HepG2 (cell line): ENCODE data around the gene TSGA10IP. TPM values are rescaled to one million over a fixed set of nuclear protein-coding genes. Genes with fewer than 3 reads are reported as not detected.
A peak's percentile ranks its signal among the peaks of the same experiment; 100 is the strongest.

Source experiments
- ATF7-NPFF ChIP-seq: sonication (generic); formaldehyde crosslinking; IDR thresholded peaks from 2 replicates; pipeline ENCODE4 v1.8.1; 2023; ENCODE audit warnings: mild to moderate bottlenecking, low read depth, missing genetic modification reagents, moderate library complexity
- GTF3A ChIP-seq: sonication (generic); formaldehyde crosslinking; conservative IDR thresholded peaks from 2 replicates; pipeline ENCODE4 v1.4.0; 2020; ENCODE audit warnings: mild to moderate bottlenecking, missing genetic modification reagents
- THYN1 ChIP-seq: sonication (generic); formaldehyde crosslinking; IDR thresholded peaks from 2 replicates; pipeline ENCODE4 v1.8.1; 2023; ENCODE audit warnings: low read depth, mild to moderate bottlenecking, moderate library complexity, missing genetic modification reagents, borderline replicate concordance
- ZNF224 ChIP-seq: sonication (generic); formaldehyde crosslinking; IDR thresholded peaks from 2 replicates; pipeline ENCODE4 v1.5.0; 2020; ENCODE audit warnings: mild to moderate bottlenecking, missing genetic modification reagents
- ZNF850 ChIP-seq: sonication (generic); formaldehyde crosslinking; conservative IDR thresholded peaks from 2 replicates; pipeline ENCODE4 v1.9.0; 2021; ENCODE audit warnings: mild to moderate bottlenecking, missing genetic modification reagents
- polyA plus RNA-seq, 8 experiments: library from polyadenylated mRNA; depleted of rRNA in 3 of 8; stranded (reverse) in 7 of 8; unstranded in 1 of 8; fragments of >200 nt; fragmentation: Illumina TruSeq in 4 of 8; extraction: Trizol in 4 of 8; gene quantifications; 2 replicates each; pipeline versions ENCODE4 v1.2.1 to v1.2.3, GENCODE V29; 2011 to 2016; ENCODE audit warnings: low read depth in 4 of 8, missing spikeins in 1 of 8, mixed read lengths in 1 of 8; ENCODE audit not compliant: insufficient read depth in 1 of 8
- total RNA-seq, 5 experiments: library from RNA; depleted of rRNA; stranded (reverse); fragments of >200 nt; fragmentation: Illumina TruSeq; extraction: Trizol; gene quantifications; 2 replicates each; pipeline ENCODE4 v1.2.3, GENCODE V29; 2016; ENCODE audit warnings: low read depth in 1 of 5
- TF ChIP-seq, protein P1 (sequence below): sonication (generic); formaldehyde crosslinking; IDR thresholded peaks from 2 replicates; pipeline ENCODE4 v1.5.1; 2020; ENCODE audit warnings: mild to moderate bottlenecking, missing genetic modification reagents, moderate library complexity
- TF ChIP-seq, protein P2 (sequence below): sonication (generic); formaldehyde crosslinking; IDR thresholded peaks from 2 replicates; pipeline ENCODE4 v1.4.0; 2020; ENCODE audit warnings: missing genetic modification reagents
- TF ChIP-seq, protein P3 (sequence below): sonication (generic); formaldehyde crosslinking; IDR thresholded peaks from one replicate; pipeline ENCODE4 v1.5.1; 2020; ENCODE audit warnings: mild to moderate bottlenecking, missing genetic modification reagents; ENCODE audit errors: not compliant biosample characterization

The TSGA10IP gene
- total and polyA plus RNA-seq, 2 of the 13 experiments (the other 11 are each of a cell fraction or from before 2014, with no cell fraction given) = not detected

DNA sequence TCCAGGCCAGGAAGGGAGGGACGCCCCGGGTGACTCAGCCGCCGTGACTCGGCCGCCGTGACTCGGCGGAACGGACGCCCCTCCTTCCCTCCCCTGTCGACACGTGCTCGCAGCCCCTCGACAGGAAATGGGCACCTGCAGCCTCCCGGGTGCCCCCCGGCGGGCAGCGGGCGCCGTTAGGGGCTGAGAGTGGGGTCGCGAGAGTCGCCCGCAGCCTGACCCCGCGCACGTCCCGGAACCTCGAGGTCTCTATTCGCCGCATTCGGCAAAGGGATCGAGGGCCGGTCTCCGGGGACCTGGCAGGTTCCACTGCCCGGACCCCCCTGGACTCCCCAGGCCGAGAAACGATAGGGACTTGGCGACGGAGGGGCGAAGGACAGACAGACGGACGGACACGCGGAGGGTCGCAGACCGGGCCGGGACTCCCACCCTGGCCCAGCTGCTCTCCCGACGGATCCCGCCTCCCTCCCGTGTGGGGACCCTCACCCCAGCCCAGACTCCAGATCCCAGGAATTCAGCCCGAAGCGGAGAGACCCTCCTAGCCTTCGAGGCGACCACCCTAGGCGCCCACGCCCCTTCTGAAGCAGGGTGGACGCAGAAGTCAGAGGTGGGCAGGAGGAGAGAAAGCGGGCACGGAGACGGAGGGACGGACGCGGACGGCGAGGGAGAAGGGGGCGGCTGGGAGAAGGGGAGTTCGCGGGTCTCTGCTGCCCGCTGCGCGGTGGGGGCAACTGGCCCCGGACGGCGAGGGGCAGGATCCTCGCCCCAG, 45.7 kb upstream of the TSGA10IP start (continued):
- TF ChIP-seq, protein P1, sequence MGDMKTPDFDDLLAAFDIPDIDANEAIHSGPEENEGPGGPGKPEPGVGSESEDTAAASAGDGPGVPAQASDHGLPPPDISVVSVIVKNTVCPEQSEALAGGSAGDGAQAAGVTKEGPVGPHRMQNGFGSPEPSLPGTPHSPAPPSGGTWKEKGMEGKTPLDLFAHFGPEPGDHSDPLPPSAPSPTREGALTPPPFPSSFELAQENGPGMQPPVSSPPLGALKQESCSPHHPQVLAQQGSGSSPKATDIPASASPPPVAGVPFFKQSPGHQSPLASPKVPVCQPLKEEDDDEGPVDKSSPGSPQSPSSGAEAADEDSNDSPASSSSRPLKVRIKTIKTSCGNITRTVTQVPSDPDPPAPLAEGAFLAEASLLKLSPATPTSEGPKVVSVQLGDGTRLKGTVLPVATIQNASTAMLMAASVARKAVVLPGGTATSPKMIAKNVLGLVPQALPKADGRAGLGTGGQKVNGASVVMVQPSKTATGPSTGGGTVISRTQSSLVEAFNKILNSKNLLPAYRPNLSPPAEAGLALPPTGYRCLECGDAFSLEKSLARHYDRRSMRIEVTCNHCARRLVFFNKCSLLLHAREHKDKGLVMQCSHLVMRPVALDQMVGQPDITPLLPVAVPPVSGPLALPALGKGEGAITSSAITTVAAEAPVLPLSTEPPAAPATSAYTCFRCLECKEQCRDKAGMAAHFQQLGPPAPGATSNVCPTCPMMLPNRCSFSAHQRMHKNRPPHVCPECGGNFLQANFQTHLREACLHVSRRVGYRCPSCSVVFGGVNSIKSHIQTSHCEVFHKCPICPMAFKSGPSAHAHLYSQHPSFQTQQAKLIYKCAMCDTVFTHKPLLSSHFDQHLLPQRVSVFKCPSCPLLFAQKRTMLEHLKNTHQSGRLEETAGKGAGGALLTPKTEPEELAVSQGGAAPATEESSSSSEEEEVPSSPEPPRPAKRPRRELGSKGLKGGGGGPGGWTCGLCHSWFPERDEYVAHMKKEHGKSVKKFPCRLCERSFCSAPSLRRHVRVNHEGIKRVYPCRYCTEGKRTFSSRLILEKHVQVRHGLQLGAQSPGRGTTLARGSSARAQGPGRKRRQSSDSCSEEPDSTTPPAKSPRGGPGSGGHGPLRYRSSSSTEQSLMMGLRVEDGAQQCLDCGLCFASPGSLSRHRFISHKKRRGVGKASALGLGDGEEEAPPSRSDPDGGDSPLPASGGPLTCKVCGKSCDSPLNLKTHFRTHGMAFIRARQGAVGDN (CRISPR knock-in tag) = peak; percentile 97
- TF ChIP-seq, protein P2, sequence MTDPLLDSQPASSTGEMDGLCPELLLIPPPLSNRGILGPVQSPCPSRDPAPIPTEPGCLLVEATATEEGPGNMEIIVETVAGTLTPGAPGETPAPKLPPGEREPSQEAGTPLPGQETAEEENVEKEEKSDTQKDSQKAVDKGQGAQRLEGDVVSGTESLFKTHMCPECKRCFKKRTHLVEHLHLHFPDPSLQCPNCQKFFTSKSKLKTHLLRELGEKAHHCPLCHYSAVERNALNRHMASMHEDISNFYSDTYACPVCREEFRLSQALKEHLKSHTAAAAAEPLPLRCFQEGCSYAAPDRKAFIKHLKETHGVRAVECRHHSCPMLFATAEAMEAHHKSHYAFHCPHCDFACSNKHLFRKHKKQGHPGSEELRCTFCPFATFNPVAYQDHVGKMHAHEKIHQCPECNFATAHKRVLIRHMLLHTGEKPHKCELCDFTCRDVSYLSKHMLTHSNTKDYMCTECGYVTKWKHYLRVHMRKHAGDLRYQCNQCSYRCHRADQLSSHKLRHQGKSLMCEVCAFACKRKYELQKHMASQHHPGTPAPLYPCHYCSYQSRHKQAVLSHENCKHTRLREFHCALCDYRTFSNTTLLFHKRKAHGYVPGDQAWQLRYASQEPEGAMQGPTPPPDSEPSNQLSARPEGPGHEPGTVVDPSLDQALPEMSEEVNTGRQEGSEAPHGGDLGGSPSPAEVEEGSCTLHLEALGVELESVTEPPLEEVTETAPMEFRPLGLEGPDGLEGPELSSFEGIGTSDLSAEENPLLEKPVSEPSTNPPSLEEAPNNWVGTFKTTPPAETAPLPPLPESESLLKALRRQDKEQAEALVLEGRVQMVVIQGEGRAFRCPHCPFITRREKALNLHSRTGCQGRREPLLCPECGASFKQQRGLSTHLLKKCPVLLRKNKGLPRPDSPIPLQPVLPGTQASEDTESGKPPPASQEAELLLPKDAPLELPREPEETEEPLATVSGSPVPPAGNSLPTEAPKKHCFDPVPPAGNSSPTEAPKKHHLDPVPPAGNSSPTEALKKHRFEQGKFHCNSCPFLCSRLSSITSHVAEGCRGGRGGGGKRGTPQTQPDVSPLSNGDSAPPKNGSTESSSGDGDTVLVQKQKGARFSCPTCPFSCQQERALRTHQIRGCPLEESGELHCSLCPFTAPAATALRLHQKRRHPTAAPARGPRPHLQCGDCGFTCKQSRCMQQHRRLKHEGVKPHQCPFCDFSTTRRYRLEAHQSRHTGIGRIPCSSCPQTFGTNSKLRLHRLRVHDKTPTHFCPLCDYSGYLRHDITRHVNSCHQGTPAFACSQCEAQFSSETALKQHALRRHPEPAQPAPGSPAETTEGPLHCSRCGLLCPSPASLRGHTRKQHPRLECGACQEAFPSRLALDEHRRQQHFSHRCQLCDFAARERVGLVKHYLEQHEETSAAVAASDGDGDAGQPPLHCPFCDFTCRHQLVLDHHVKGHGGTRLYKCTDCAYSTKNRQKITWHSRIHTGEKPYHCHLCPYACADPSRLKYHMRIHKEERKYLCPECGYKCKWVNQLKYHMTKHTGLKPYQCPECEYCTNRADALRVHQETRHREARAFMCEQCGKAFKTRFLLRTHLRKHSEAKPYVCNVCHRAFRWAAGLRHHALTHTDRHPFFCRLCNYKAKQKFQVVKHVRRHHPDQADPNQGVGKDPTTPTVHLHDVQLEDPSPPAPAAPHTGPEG = no peak
- TF ChIP-seq GTF3A (CRISPR knock-in tag) (no peak), ZNF850 (no peak; the same call in 1 of the 2 replicates), ZNF224 (0 out of 2 replicates have a peak, but pooled peaks have one; percentile 44), ATF7-NPFF (CRISPR knock-in tag) (peak; percentile 73), THYN1 (no peak)
- TF ChIP-seq, protein P3, sequence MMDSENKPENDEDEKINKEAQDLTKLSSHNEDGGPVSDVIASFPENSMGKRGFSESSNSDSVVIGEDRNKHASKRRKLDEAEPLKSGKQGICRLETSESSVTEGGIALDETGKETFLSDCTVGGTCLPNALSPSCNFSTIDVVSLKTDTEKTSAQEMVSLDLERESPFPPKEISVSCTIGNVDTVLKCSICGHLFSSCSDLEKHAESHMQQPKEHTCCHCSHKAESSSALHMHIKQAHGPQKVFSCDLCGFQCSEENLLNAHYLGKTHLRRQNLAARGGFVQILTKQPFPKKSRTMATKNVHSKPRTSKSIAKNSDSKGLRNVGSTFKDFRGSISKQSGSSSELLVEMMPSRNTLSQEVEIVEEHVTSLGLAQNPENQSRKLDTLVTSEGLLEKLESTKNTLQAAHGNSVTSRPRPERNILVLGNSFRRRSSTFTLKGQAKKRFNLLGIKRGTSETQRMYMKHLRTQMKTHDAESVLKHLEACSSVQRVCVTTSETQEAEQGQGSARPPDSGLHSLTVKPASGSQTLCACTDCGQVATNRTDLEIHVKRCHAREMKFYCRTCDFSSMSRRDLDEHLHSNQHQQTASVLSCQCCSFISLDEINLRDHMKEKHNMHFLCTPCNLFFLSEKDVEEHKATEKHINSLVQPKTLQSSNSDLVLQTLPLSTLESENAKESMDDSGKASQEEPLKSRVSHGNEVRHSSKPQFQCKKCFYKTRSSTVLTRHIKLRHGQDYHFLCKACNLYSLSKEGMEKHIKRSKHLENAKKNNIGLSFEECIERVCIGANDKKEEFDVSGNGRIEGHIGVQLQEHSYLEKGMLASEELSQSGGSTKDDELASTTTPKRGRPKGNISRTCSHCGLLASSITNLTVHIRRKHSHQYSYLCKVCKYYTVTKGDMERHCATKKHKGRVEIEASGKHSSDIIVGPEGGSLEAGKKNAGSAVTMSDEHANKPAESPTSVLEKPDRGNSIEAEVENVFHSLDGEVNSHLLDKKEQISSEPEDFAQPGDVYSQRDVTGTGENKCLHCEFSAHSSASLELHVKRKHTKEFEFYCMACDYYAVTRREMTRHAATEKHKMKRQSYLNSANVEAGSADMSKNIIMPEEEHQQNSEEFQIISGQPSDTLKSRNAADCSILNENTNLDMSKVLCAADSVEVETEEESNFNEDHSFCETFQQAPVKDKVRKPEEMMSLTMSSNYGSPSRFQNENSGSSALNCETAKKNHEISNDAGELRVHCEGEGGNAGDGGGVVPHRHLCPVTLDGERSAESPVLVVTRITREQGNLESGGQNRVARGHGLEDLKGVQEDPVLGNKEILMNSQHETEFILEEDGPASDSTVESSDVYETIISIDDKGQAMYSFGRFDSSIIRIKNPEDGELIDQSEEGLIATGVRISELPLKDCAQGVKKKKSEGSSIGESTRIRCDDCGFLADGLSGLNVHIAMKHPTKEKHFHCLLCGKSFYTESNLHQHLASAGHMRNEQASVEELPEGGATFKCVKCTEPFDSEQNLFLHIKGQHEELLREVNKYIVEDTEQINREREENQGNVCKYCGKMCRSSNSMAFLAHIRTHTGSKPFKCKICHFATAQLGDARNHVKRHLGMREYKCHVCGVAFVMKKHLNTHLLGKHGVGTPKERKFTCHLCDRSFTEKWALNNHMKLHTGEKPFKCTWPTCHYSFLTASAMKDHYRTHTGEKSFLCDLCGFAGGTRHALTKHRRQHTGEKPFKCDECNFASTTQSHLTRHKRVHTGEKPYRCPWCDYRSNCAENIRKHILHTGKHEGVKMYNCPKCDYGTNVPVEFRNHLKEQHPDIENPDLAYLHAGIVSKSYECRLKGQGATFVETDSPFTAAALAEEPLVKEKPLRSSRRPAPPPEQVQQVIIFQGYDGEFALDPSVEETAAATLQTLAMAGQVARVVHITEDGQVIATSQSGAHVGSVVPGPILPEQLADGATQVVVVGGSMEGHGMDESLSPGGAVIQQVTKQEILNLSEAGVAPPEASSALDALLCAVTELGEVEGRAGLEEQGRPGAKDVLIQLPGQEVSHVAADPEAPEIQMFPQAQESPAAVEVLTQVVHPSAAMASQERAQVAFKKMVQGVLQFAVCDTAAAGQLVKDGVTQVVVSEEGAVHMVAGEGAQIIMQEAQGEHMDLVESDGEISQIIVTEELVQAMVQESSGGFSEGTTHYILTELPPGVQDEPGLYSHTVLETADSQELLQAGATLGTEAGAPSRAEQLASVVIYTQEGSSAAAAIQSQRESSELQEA (CRISPR knock-in tag) = peak; percentile 59
